G401.6 (cell line): ENCODE measurements around the gene DTNA.
A peak's percentile ranks its signal among the peaks of the same experiment; 100 is the strongest.
"Not testable (repeated sequence)": the region's sequence is repeated elsewhere in the genome, so short reads cannot be mapped to it uniquely, and the experiment has no call there.

Source experiments
- FAIRE-seq: peaks from 2 replicates; lab custom pipeline; 2012; peaks lifted over from hg19 to GRCh38; lab: Jason Lieb, UNC

Gene DTNA

GRCh38 chr18:34904994-34905393 is 194.9 kb downstream of the DTNA start:
- no peak for FAIRE-seq

- not testable (repeated sequence) for FAIRE-seq
These were observed 196.9 kb downstream of the DTNA start for GRCh38 chr18:34906985-34907384.

GRCh38 chr18:34909637-34910364 is 199.7 kb downstream of the DTNA start:
- no peak for FAIRE-seq

- FAIRE-seq = no peak
These were observed 201.0 kb downstream of the DTNA start for GRCh38 chr18:34911081-34911480.

- no peak for FAIRE-seq
These were observed 201.7 kb downstream of the DTNA start for GRCh38 chr18:34911661-34912384.

- no peak for FAIRE-seq
These were observed 204.0 kb downstream of the DTNA start for GRCh38 chr18:34913837-34914661.

- FAIRE-seq = no peak
These were observed 204.9 kb downstream of the DTNA start for GRCh38 chr18:34915046-34915445.

- not testable (repeated sequence) for FAIRE-seq
These were observed 206.4 kb downstream of the DTNA start for GRCh38 chr18:34916539-34916938.

- FAIRE-seq = no peak
These were observed 208.8 kb downstream of the DTNA start for GRCh38 chr18:34918856-34919255.

- FAIRE-seq = no peak
These were observed 211.1 kb downstream of the DTNA start for GRCh38 chr18:34921226-34921625.

- no peak for FAIRE-seq
These were observed 211.8 kb downstream of the DTNA start for GRCh38 chr18:34921811-34922385.

- not testable (repeated sequence) for FAIRE-seq
These were observed 212.5 kb downstream of the DTNA start for GRCh38 chr18:34922594-34922993.

- no peak for FAIRE-seq
These were observed 213.8 kb downstream of the DTNA start for GRCh38 chr18:34923911-34924310.

GRCh38 chr18:34926683-34927082 is 216.6 kb downstream of the DTNA start:
- FAIRE-seq = no peak

- FAIRE-seq = no peak
These were observed 218.1 kb downstream of the DTNA start for GRCh38 chr18:34928088-34928753.

GRCh38 chr18:34928754-34929335 is 218.7 kb downstream of the DTNA start:
- no peak for FAIRE-seq

GRCh38 chr18:34929336-34929780 is 219.3 kb downstream of the DTNA start:
- peak; percentile 99 for FAIRE-seq

GRCh38 chr18:34932363-34932762 is 222.3 kb downstream of the DTNA start:
- FAIRE-seq = no peak

- no peak for FAIRE-seq
These were observed 222.8 kb downstream of the DTNA start for GRCh38 chr18:34932792-34933466.

- peak; percentile 49 for FAIRE-seq
These were observed 224.0 kb downstream of the DTNA start for GRCh38 chr18:34933909-34934661.
